ENCODE results near the gene GNAO1.

The GNAO1 gene

DNA sequence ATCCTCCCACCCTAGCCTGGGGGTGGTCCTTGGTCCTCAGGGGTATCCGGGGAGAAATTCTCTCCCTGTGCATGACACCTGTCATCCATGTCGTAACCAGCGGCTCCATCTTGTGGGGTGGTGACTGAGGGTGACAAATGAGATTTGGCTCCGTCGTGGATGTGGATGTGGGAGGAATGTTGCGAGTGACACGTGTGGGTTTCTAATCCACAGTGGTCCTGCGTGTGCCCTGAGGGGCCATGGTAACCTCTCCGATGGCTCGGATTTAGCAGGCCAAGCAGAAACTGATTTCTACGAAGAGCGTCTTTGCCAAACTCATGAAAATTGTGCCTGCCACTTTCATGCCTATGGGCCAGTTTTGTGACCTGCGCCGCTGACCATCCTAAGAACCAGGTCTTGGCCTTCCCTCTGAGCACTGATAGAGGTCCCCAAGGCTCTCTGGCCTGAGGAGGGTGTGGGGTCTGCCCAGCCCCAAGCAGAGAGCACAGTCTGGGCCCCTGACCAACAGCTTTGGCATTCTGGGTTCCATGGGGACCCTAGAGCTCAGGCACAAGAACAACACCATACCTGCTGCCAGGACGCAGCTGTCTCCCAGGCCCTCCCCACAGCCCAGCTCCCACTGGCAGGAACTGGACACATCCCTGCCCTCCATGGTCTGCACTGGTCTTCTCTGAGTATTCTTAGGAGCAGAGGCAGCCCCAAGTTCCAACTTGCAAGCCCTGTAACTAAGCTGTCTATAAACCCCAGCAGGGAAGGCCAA is 155.0 kb downstream of the GNAO1 start:
- Histone ChIP-seq H3K9me3 (ENCODE audit: control insufficient read depth, insufficient read depth, low read depth, low read length) (no peaks in the 10 kb centered on the region), H3K4me1 (ENCODE audit: control insufficient read depth, insufficient read depth, low read length) (no peaks in the 10 kb centered on the region), H3K36me3 (ENCODE audit: control insufficient read depth in 2 of 2, insufficient read depth in 1 of 2, low read length in 2 of 2) (no peaks in the 10 kb centered on the region), H3K27ac (ENCODE audit: extremely low read depth, low read depth, low read length) (no peak overlapping the region), H3K4me3 (ENCODE audit: low read depth, low read length) (no peak overlapping the region)
- POLR2A ChIA-PET, result no interaction called here
- no peak for TF ChIP-seq ZNF416 (tag by site-specific recombination; IDR thresholded peaks at IDR 0.05)
- TF ChIP-seq, protein P1, sequence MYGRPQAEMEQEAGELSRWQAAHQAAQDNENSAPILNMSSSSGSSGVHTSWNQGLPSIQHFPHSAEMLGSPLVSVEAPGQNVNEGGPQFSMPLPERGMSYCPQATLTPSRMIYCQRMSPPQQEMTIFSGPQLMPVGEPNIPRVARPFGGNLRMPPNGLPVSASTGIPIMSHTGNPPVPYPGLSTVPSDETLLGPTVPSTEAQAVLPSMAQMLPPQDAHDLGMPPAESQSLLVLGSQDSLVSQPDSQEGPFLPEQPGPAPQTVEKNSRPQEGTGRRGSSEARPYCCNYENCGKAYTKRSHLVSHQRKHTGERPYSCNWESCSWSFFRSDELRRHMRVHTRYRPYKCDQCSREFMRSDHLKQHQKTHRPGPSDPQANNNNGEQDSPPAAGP (tag by site-specific recombination; IDR thresholded peaks at IDR 0.05), result no peak
- TF ChIP-seq ZNF169 (tag by site-specific recombination; IDR thresholded peaks at IDR 0.05), result no peak
- TF ChIP-seq ZNF335 (tag by site-specific recombination; conservative IDR thresholded peaks at IDR 0.05), result no peak
- no peak for TF ChIP-seq ZNF404 (tag by site-specific recombination; IDR thresholded peaks at IDR 0.05)
- TF ChIP-seq ZSCAN16 (tag by site-specific recombination; IDR thresholded peaks at IDR 0.05), result no peak
- TF ChIP-seq, protein P2, sequence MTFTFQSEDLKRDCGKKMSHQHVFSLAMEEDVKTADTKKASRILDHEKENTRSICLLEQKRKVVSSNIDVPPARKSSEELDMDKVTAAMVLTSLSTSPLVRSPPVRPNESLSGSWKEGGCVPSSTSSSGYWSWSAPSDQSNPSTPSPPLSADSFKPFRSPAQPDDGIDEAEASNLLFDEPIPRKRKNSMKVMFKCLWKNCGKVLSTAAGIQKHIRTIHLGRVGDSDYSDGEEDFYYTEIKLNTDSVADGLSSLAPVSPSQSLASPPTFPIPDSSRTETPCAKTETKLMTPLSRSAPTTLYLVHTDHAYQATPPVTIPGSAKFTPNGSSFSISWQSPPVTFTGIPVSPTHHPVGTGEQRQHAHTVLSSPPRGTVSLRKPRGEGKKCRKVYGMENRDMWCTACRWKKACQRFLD (tag by site-specific recombination; IDR thresholded peaks at IDR 0.05), result no peak
- TF ChIP-seq ZNF311 (tag by site-specific recombination; IDR thresholded peaks at IDR 0.05; ENCODE audit: borderline replicate concordance), result no peak
- no peak for TF ChIP-seq ZNF174 (tag by site-specific recombination; IDR thresholded peaks at IDR 0.05)
- TF ChIP-seq ZNF248 (tag by site-specific recombination; IDR thresholded peaks at IDR 0.05), result no peak
- TF ChIP-seq ZNF658 (tag by site-specific recombination; IDR thresholded peaks at IDR 0.05), result no peak
- no peak for TF ChIP-seq BCL11A (tag by site-specific recombination; IDR thresholded peaks at IDR 0.05; ENCODE audit: low read depth)
- TF ChIP-seq ZFP37 (tag by site-specific recombination; IDR thresholded peaks at IDR 0.05), result no peak
- TF ChIP-seq EGR2 (tag by site-specific recombination; IDR thresholded peaks at IDR 0.05; ENCODE audit: low read depth), result no peak
- no peak for TF ChIP-seq ZNF354C (tag by site-specific recombination; IDR thresholded peaks at IDR 0.05; ENCODE audit: borderline replicate concordance, low read depth)
- no peak for TF ChIP-seq ZNF776 (tag by site-specific recombination; IDR thresholded peaks at IDR 0.05; ENCODE audit: borderline replicate concordance)
- TF ChIP-seq ZNF140 (tag by site-specific recombination; IDR thresholded peaks at IDR 0.05), result no peak
- TF ChIP-seq, protein P3, sequence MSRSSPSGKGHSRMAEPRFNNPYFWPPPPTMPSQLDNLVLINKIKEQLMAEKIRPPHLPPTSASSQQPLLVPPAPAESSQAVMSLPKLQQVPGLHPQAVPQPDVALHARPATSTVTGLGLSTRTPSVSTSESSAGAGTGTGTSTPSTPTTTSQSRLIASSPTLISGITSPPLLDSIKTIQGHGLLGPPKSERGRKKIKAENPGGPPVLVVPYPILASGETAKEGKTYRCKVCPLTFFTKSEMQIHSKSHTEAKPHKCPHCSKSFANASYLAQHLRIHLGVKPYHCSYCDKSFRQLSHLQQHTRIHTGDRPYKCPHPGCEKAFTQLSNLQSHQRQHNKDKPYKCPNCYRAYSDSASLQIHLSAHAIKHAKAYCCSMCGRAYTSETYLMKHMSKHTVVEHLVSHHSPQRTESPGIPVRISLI (tag by site-specific recombination; IDR thresholded peaks at IDR 0.05), result no peak
- TF ChIP-seq ZNF610 (tag by site-specific recombination; IDR thresholded peaks at IDR 0.05; ENCODE audit: borderline replicate concordance), result no peak
- CTCF ChIA-PET, result interaction anchor here (4.0 kb wide), 1 partner anchor 10 kb away, joined by 25 read pairs; no protein-coding TSS in a partner anchor

DNA sequence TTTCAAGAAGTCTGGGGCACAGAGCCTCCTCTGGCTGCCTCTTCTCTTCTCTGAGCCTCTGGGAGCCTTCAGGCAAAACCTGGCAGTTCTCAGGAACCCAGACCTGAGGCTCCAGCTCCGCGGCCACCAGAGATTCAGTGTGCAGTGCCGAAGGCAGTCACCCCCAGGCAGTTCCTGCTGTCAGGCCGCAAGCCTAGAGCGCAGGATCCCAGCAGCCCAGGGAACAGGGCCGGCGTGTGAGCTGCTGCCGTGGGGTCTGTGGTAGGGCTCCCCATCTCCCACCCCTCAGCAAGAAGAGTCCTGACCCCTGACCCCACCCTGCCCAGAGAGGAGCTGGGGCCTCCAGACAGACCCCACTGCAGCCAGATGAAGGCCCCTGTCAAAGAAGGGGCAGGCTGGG is 155.9 kb downstream of the GNAO1 start:
- Histone ChIP-seq H3K27ac (ENCODE audit: extremely low read depth, low read depth, low read length) (no peak overlapping the region), H3K36me3 (ENCODE audit: control insufficient read depth in 2 of 2, insufficient read depth in 1 of 2, low read length in 2 of 2) (no peaks in the 10 kb centered on the region), H3K9me3 (ENCODE audit: control insufficient read depth, insufficient read depth, low read depth, low read length) (no peaks in the 10 kb centered on the region), H3K4me1 (ENCODE audit: control insufficient read depth, insufficient read depth, low read length) (no peaks in the 10 kb centered on the region), H3K4me3 (ENCODE audit: low read depth, low read length) (no peak overlapping the region)
- TF ChIP-seq ZNF548 (tag by site-specific recombination; IDR thresholded peaks at IDR 0.05), result no peak
- no peak for TF ChIP-seq ZSCAN23 (tag by site-specific recombination; IDR thresholded peaks at IDR 0.05)
- no peak for TF ChIP-seq ZBTB7A (tag by site-specific recombination; IDR thresholded peaks at IDR 0.05; ENCODE audit: low read depth)
- TF ChIP-seq ZEB2 (tag by site-specific recombination; IDR thresholded peaks at IDR 0.05), result no peak
- TF ChIP-seq, protein P4, sequence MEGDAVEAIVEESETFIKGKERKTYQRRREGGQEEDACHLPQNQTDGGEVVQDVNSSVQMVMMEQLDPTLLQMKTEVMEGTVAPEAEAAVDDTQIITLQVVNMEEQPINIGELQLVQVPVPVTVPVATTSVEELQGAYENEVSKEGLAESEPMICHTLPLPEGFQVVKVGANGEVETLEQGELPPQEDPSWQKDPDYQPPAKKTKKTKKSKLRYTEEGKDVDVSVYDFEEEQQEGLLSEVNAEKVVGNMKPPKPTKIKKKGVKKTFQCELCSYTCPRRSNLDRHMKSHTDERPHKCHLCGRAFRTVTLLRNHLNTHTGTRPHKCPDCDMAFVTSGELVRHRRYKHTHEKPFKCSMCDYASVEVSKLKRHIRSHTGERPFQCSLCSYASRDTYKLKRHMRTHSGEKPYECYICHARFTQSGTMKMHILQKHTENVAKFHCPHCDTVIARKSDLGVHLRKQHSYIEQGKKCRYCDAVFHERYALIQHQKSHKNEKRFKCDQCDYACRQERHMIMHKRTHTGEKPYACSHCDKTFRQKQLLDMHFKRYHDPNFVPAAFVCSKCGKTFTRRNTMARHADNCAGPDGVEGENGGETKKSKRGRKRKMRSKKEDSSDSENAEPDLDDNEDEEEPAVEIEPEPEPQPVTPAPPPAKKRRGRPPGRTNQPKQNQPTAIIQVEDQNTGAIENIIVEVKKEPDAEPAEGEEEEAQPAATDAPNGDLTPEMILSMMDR (tag by site-specific recombination; IDR thresholded peaks at IDR 0.05), result no peak
- no peak for TF ChIP-seq RBAK (tag by site-specific recombination; IDR thresholded peaks at IDR 0.05)
- no peak for TF ChIP-seq ZNF830 (tag by site-specific recombination; IDR thresholded peaks at IDR 0.05; ENCODE audit: low read depth)
- no peak for TF ChIP-seq SP3 (tag by site-specific recombination; IDR thresholded peaks at IDR 0.05)
- ChIA-PET CTCF (interaction anchor here (4.0 kb wide), 1 partner anchor 9 kb away, joined by 25 read pairs; no protein-coding TSS in a partner anchor), POLR2A (no interaction called here)

All from HEK293 (cell line).